NCI-H146 treated with DMSO at 0.1 percent for 48 hours (cell line): ENCODE measurements around the gene CDH26.

Source experiments
- DNase-seq: peaks from one replicate; lab custom pipeline; 2025; ENCODE audit not compliant: unreplicated experiment; lab: John Stamatoyannopoulos, UW

The CDH26 gene

GRCh38 chr20:60010689-60011458 lies 52.7 kb downstream of the CDH26 start:
- no peak for DNase-seq

GRCh38 chr20:60011512-60012507 lies 53.6 kb downstream of the CDH26 start:
- DNase-seq, result peak; percentile 70

- no peak for DNase-seq
Observed at GRCh38 chr20:60013296-60014139, 55.3 kb downstream of the CDH26 start.

DNA sequence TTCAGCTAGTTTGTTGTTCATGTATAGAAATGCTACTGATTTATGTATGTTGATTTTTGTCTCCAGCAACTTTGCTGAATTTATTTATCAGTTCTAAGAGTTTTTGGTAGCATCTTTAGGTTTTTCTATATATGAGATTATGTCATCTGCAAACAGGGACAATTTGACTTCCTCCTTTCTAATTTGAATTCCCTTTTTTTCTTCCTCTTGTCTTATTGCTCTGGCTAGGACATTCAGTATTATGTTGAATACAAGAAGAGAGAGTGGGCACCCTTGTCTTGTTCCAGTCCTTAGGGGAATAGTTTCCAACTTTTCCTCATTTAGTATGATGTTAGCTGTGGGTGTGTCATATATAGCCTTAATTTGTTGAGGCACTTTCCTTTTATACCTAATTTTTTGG lies 58.2 kb downstream of the CDH26 start:
- DNase-seq, result no peak

GRCh38 chr20:60020251-60020650 lies 62.0 kb downstream of the CDH26 start:
- no peak for DNase-seq

- DNase-seq, result no peak
Observed at GRCh38 chr20:60021104-60021503, 62.9 kb downstream of the CDH26 start.

- DNase-seq, result no peak
Observed at GRCh38 chr20:60022849-60023248, 64.6 kb downstream of the CDH26 start.

- DNase-seq, result no peak
Observed at GRCh38 chr20:60024245-60024644, 66.0 kb downstream of the CDH26 start.

- DNase-seq, result no peak
Observed at GRCh38 chr20:60024801-60025200, 66.6 kb downstream of the CDH26 start.

DNA sequence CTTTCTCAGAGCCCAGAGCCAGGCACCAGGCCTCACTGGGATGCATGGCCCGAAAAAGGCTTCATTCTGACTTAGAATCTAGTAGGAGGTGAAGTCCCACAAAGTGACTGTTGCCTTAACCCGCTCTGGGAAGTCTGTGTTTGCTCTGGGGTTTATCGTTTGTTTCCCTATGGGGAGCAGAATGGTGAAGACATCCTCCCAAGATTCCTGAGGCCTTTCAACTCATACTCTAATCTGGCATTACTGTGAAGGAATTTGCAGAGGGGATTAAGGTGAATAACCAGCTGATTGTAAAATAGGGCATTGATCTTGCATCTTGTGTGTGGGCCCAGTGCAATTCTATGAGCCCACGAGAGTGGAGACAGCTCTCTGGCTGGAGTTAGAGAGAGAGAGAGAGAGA lies 67.8 kb downstream of the CDH26 start:
- DNase-seq, result no peak

- no peak for DNase-seq
Observed at GRCh38 chr20:60030471-60030870, 72.2 kb downstream of the CDH26 start.

- no peak for DNase-seq
Observed at GRCh38 chr20:60031107-60031506, 72.9 kb downstream of the CDH26 start.

- DNase-seq, result no peak
Observed at GRCh38 chr20:60034231-60035110, 76.2 kb downstream of the CDH26 start.

- DNase-seq, result no peak
Observed at GRCh38 chr20:60035486-60035885, 77.3 kb downstream of the CDH26 start.

DNA sequence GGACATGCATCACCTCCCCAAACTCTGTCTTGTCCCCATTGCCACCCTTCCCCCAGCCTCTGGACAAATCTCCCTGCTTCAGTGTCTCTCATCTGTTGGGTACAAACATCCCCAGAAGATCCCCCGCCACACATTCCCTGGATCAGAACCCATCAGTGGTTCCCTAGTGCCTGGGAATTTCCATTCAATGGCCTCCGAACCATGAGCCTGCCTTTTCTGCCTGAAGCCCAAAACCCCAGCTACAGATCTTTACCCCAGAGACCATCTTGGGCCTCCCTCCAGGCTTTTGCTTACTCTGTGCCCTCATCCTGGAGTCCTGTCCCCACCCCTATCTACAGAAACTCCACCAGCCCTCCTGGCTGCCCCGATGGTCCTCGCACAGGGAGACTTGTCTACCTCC lies 78.1 kb downstream of the CDH26 start:
- DNase-seq, result no peak

DNA sequence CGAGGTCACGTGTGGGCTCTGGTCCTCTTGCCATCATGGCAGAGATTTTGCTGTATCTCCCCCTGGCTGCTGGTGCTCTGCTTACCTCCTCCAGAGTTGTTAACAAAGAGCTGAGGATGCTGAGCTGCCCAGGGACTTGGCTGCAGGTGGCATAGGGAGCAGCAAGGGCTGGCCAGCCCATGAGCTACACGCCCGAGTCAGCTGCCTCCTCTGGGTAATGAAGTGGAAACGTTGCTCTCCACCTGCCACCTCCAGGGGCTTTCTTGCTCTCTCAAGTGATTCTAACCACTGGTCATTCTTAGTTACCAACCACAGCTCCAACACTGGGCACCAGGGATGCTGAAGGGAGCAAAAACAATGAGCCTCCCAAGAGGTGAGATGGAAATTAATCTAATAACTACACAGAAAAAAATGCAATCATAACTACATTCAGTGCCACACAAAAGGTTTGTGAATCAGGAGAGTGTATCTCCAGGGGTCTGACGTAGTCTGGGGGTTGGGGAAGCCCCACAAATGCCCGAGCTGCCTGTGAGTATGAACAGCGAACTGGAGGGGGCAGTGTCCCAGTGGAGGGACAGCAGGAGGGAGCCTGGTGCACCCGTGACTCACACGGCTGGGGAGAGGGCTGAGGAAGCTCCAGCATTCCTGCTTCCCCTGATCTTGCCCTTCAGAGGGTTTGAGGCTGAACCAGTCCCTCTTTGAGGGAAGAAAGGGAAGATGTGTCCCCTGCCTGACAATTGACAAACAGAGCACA lies 78.7 kb downstream of the CDH26 start:
- DNase-seq, result peak; percentile 54

- no peak for DNase-seq
Observed at GRCh38 chr20:60038400-60039008, 80.3 kb downstream of the CDH26 start.

GRCh38 chr20:60039526-60039925 lies 81.3 kb downstream of the CDH26 start:
- DNase-seq, result no peak
